ENCODE results near the gene USP30. TPM values are rescaled to one million over a fixed set of nuclear protein-coding genes. Genes with fewer than 3 reads are reported as not detected.

The USP30 gene
- total RNA-seq, 4 donors from 2014 or later: 22.8 to 43.9 (median 26.0) TPM

- H3K27ac ChIP-seq: peak overlapping the region; percentile 14
- no peak overlapping the region for H3K4me3 ChIP-seq
- DNase-seq (ENCODE audit: low spot score in 2 of 2): no peak
- H3K9me3 ChIP-seq: no peaks in the 10 kb centered on the region
- 86% methylated on average over 13 of the region's 13 CpGs for WGBS
- H3K27me3 ChIP-seq: no peaks in the 10 kb centered on the region
- H3K36me3 ChIP-seq: no peaks in the 10 kb centered on the region
- H3K4me1 ChIP-seq: peaks cover 16% of the 10 kb centered on the region
- TF ChIP-seq POLR2AphosphoS5 (IDR thresholded peaks at IDR 0.05) (peak in 1 of 3 donors; percentile 41), POLR2A (IDR thresholded peaks at IDR 0.05) (no peak)
Measured at GRCh38 chr12:109127533-109128242, 75.3 kb downstream of the USP30 start.

- Histone ChIP-seq H3K27ac (peak overlapping the region; percentile 18), H3K4me3 (no peak overlapping the region), H3K27me3 (no peaks in the 10 kb centered on the region), H3K4me1 (peaks cover 23% of the 10 kb centered on the region), H3K9me3 (no peaks in the 10 kb centered on the region), H3K36me3 (no peaks in the 10 kb centered on the region)
- 81% methylated on average over 9 of the region's 15 CpGs for WGBS
- peak in 1 of 2 donors; percentile 69 for DNase-seq (ENCODE audit: low spot score in 2 of 2)
- TF ChIP-seq POLR2A (IDR thresholded peaks at IDR 0.05): no peak
Measured at GRCh38 chr12:109130297-109131153, 78.1 kb downstream of the USP30 start.

GRCh38 chr12:109131154-109132050 lies 79.0 kb downstream of the USP30 start:
- Histone ChIP-seq H3K9me3 (no peaks in the 10 kb centered on the region), H3K27ac (peak overlapping the region; percentile 18), H3K4me3 (no peak overlapping the region), H3K36me3 (no peaks in the 10 kb centered on the region), H3K27me3 (no peaks in the 10 kb centered on the region), H3K4me1 (peaks cover 23% of the 10 kb centered on the region)
- DNase-seq (ENCODE audit: low spot score in 2 of 2): peak in 1 of 2 donors; percentile 77
- 62% methylated on average over 22 of the region's 24 CpGs for WGBS
- TF ChIP-seq POLR2AphosphoS5 (IDR thresholded peaks at IDR 0.05) (no peak), CTCF (IDR thresholded peaks at IDR 0.05) (no peak), POLR2A (IDR thresholded peaks at IDR 0.05) (no peak), EP300 (IDR thresholded peaks at IDR 0.05) (no peak)

- Histone ChIP-seq H3K27me3 (no peaks in the 10 kb centered on the region), H3K27ac (no peak overlapping the region), H3K4me3 (no peak overlapping the region), H3K9me3 (no peaks in the 10 kb centered on the region), H3K36me3 (no peaks in the 10 kb centered on the region), H3K4me1 (peaks cover 16% of the 10 kb centered on the region)
- TF ChIP-seq POLR2AphosphoS5 (IDR thresholded peaks at IDR 0.05): peak in 1 of 3 donors; percentile 57
- no peak for TF ChIP-seq CTCF (IDR thresholded peaks at IDR 0.05)
- TF ChIP-seq POLR2A (IDR thresholded peaks at IDR 0.05): no peak
- TF ChIP-seq EP300 (IDR thresholded peaks at IDR 0.05): no peak
- 40% methylated on average over 5 of the region's 6 CpGs for WGBS
- DNase-seq (ENCODE audit: low spot score in 2 of 2): peak in 1 of 2 donors; percentile 75
Measured at GRCh38 chr12:109134186-109134917, 82.0 kb downstream of the USP30 start.

GRCh38 chr12:109137055-109137454 lies 84.7 kb downstream of the USP30 start:
- peaks cover 7% of the 10 kb centered on the region for H3K4me1 ChIP-seq
- no peak overlapping the region for H3K4me3 ChIP-seq
- no peak for DNase-seq (ENCODE audit: low spot score in 2 of 2)
- 83% methylated on average over 2 of the region's 2 CpGs for WGBS
- H3K27me3 ChIP-seq: no peaks in the 10 kb centered on the region
- no peaks in the 10 kb centered on the region for H3K9me3 ChIP-seq
- peak overlapping the region; percentile 72 for H3K27ac ChIP-seq
- H3K36me3 ChIP-seq: peaks cover 11% of the 10 kb centered on the region
- no peak for TF ChIP-seq POLR2A (IDR thresholded peaks at IDR 0.05)
- no peak for TF ChIP-seq POLR2AphosphoS5 (IDR thresholded peaks at IDR 0.05)
- no peak for TF ChIP-seq EP300 (IDR thresholded peaks at IDR 0.05)
- no peak for TF ChIP-seq CTCF (IDR thresholded peaks at IDR 0.05)

Other genes with a start within 250 kb of the USP30 start
- 10 to 100 TPM; 11.2 to 26.0 (median 15.8) TPM for gene SSH1, start 195.0 kb upstream of the USP30 start, total RNA-seq
- not detected for gene DAO, start 172.5 kb upstream of the USP30 start, total RNA-seq
- not detected for gene SVOP, start 31.5 kb upstream of the USP30 start, total RNA-seq
- 10 to 100 TPM; 18.8 to 36.0 (median 22.1) TPM for gene ALKBH2, start 40.9 kb downstream of the USP30 start, total RNA-seq
- 10 to 100 TPM; 17.9 to 43.9 (median 40.0) TPM for gene UNG, start 45.0 kb downstream of the USP30 start, total RNA-seq
- 10 to 100 TPM; 19.2 to 90.8 (median 56.9) TPM for gene ACACB, start 64.0 kb downstream of the USP30 start, total RNA-seq

Data from suprapubic skin (tissue), 4 donors.